Measurements from ENCODE around the gene NIP7.

Gene NIP7

GRCh38 chr16:69318911-69319289 lies 20.7 kb upstream of the NIP7 start:
- no peak for DNase-seq (ENCODE audit: low read depth in 2 of 2)

- no peak for DNase-seq (ENCODE audit: low read depth in 2 of 2)
These were observed 20.2 kb upstream of the NIP7 start for GRCh38 chr16:69319381-69319780.

GRCh38 chr16:69319826-69320739 lies 19.5 kb upstream of the NIP7 start:
- DNase-seq (ENCODE audit: low read depth in 2 of 2), result no peak

- no peak for DNase-seq (ENCODE audit: low read depth in 2 of 2)
These were observed 18.9 kb upstream of the NIP7 start for GRCh38 chr16:69320740-69321073.

- no peak for DNase-seq (ENCODE audit: low read depth in 2 of 2)
These were observed 18.5 kb upstream of the NIP7 start for GRCh38 chr16:69321080-69321479.

- DNase-seq (ENCODE audit: low read depth in 2 of 2), result no peak
These were observed 17.2 kb upstream of the NIP7 start for GRCh38 chr16:69322343-69322742.

GRCh38 chr16:69323415-69323814 lies 16.2 kb upstream of the NIP7 start:
- no peak for DNase-seq (ENCODE audit: low read depth in 2 of 2)

GRCh38 chr16:69324013-69324531 lies 15.5 kb upstream of the NIP7 start:
- DNase-seq (ENCODE audit: low read depth in 2 of 2), result no peak

- no peak for DNase-seq (ENCODE audit: low read depth in 2 of 2)
These were observed 14.9 kb upstream of the NIP7 start for GRCh38 chr16:69324585-69325253.

GRCh38 chr16:69325784-69326171 lies 13.8 kb upstream of the NIP7 start:
- no peak for DNase-seq (ENCODE audit: low read depth in 2 of 2)

GRCh38 chr16:69326172-69326873 lies 13.2 kb upstream of the NIP7 start:
- no peak for DNase-seq (ENCODE audit: low read depth in 2 of 2)

GRCh38 chr16:69327585-69328310 lies 11.8 kb upstream of the NIP7 start:
- DNase-seq (ENCODE audit: low read depth in 2 of 2), result no peak

GRCh38 chr16:69328854-69329316 lies 10.7 kb upstream of the NIP7 start:
- no peak for DNase-seq (ENCODE audit: low read depth in 2 of 2)

- peak; percentile 25 for DNase-seq (ENCODE audit: low read depth in 2 of 2)
These were observed 9.9 kb upstream of the NIP7 start for GRCh38 chr16:69329369-69330285.

- peak; percentile 71 to 86 for DNase-seq (ENCODE audit: low read depth in 2 of 2)
These were observed 9.1 kb upstream of the NIP7 start, which contains the start of gene PDF for GRCh38 chr16:69330286-69331109. Gene PDF (minus strand): TSS chr16:69330588. CDS start chr16:69330570, 18 bp downstream.

- DNase-seq (ENCODE audit: low read depth in 2 of 2), result no peak
These were observed 4.9 kb upstream of the NIP7 start for GRCh38 chr16:69334696-69335095.

- peak in 1 of 2 donors; percentile 43 for DNase-seq (ENCODE audit: low read depth in 2 of 2)
These were observed 849 bp upstream of the NIP7 start for GRCh38 chr16:69338557-69339288.

- DNase-seq (ENCODE audit: low read depth in 2 of 2), result peak in 1 of 2 donors; percentile 18
These were observed 598 bp downstream of the NIP7 start for GRCh38 chr16:69340095-69340644.

All from stimulated activated CD4-positive, alpha-beta T cell treated with anti-CD3 and anti-CD28 coated beads, Interleukin-4, amount 100 ng/mL, for 48 hours (primary cell).